GM18520 (cell line): ENCODE data around the gene FNDC7.
"Not testable (repeated sequence)": the region's sequence is repeated elsewhere in the genome, so short reads cannot be mapped to it uniquely, and the experiment has no call there.

Experiments
- ATAC-seq: cut with Tn5 transposase; IDR thresholded peaks from one replicate; pipeline ENCODE4 v1.9.1; 2021; ENCODE audit not compliant: unreplicated experiment

FNDC7 gene

GRCh38 chr1:108734171-108734865 is 21.6 kb downstream of the FNDC7 start:
- ATAC-seq, result no peak

- ATAC-seq, result no peak
Observed at GRCh38 chr1:108742253-108742652, 29.5 kb downstream of the FNDC7 start.

GRCh38 chr1:108745980-108746381 is 33.3 kb downstream of the FNDC7 start:
- ATAC-seq, result no peak

GRCh38 chr1:108746382-108747170 is 33.9 kb downstream of the FNDC7 start, which contains the start of gene STXBP3:
TSS of gene STXBP3 (plus strand) at chr1:108746674. CDS start at chr1:108746738, 64 bp downstream.
- ATAC-seq, result peak; percentile 81

- ATAC-seq, result no peak
Observed at GRCh38 chr1:108747171-108747850, 34.6 kb downstream of the FNDC7 start.

- ATAC-seq, result no peak
Observed at GRCh38 chr1:108747898-108748297, 35.2 kb downstream of the FNDC7 start.

- ATAC-seq, result no peak
Observed at GRCh38 chr1:108749081-108749480, 36.4 kb downstream of the FNDC7 start.

GRCh38 chr1:108750476-108751181 is 37.9 kb downstream of the FNDC7 start:
- no peak for ATAC-seq

GRCh38 chr1:108753363-108753762 is 40.7 kb downstream of the FNDC7 start:
- no peak for ATAC-seq

GRCh38 chr1:108758796-108759195 is 46.1 kb downstream of the FNDC7 start:
- no peak for ATAC-seq

- ATAC-seq, result no peak
Observed at GRCh38 chr1:108767115-108767514, 54.4 kb downstream of the FNDC7 start.

- ATAC-seq, result no peak
Observed at GRCh38 chr1:108767708-108768107, 55.0 kb downstream of the FNDC7 start.

- no peak for ATAC-seq
Observed at GRCh38 chr1:108777839-108778238, 65.1 kb downstream of the FNDC7 start.

GRCh38 chr1:108779455-108779854 is 66.7 kb downstream of the FNDC7 start:
- ATAC-seq, result no peak

- ATAC-seq, result no peak
Observed at GRCh38 chr1:108780937-108781574, 68.3 kb downstream of the FNDC7 start.

GRCh38 chr1:108781575-108781944 is 68.9 kb downstream of the FNDC7 start:
- ATAC-seq, result not testable (repeated sequence)

GRCh38 chr1:108785264-108785663 is 72.6 kb downstream of the FNDC7 start:
- no peak for ATAC-seq

- no peak for ATAC-seq
Observed at GRCh38 chr1:108785880-108786279, 73.2 kb downstream of the FNDC7 start.

GRCh38 chr1:108791790-108792189 is 79.1 kb downstream of the FNDC7 start:
- ATAC-seq, result no peak
